NCI-H460 (cell line): ENCODE results near the gene TTLL9. TPM values are rescaled to one million over a fixed set of nuclear protein-coding genes. Genes with fewer than 3 reads are reported as not detected.

ENCODE experiments used
- DNase-seq: peaks from one replicate; pipeline ENCODE4 v3.0.0-alpha.2; 2016; ENCODE audit warnings: low read depth; ENCODE audit errors: extremely low read depth
- total RNA-seq: library from RNA; depleted of rRNA; stranded (reverse); fragments of >200 nt; shearing (Covaris generic); gene quantifications from 2 replicates; pipeline ENCODE4 v1.2.3, GENCODE V29; 2014

The TTLL9 gene
- total RNA-seq, 1 experiment from 2014 or later: not detected

DNA sequence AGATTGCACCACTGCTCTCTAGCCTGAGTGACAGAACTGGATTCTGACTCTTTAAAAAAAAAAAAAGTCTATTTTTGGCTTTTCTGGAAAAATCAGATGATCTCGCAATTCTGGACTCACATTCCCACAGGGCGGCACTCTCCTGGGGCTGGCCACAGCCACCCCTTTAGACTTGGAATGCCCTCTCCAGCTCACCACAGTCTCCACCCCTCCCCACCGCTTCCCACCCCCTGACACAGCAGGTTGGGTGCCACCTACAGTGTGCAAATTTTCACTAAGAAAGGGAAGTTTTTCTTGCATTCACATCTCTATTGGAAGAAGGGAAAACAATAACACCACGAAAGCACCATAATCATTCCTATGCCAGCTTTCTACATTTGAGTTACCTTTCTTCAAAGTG lies 66.0 kb downstream of the TTLL9 start:
- DNase-seq: no peak

DNA sequence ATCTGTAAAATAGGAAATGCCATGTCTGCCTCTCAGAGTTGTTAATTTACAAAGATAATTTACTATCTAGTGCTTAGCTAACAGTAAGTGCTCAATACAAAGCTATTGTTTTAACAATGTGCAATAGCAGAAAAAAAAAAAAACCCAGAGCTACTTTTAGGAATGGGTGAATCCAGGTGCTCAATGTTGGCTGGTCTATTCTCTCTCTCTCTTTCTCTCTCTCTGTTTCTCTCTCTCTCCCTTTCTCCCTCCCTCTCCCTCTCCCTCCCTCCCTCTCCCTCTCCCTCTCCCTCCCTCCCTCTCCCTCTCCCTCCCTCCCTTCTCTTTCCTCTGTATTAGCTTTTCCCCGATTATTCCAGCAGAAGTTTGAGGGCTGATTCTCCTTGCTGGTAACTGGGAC lies 67.4 kb downstream of the TTLL9 start:
- no peak for DNase-seq

DNA sequence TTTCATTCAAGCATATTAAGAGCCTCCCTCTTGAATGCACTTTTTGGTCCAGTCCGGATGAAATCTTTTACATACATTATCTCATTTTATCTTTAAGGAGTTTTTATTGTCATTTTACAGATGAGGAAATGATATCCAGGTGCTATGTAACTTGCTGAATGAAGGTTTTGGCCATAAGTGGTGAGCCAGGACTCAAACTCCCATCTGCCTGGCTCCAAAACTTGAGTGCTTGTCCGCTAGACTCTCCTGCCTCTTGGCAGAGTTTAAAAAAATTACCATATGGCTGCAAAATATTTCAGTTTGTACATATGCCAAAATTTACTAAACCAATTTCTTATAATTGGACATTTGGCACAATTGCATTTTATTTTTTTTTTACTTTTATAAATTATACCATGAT lies 69.2 kb downstream of the TTLL9 start:
- no peak for DNase-seq

DNA sequence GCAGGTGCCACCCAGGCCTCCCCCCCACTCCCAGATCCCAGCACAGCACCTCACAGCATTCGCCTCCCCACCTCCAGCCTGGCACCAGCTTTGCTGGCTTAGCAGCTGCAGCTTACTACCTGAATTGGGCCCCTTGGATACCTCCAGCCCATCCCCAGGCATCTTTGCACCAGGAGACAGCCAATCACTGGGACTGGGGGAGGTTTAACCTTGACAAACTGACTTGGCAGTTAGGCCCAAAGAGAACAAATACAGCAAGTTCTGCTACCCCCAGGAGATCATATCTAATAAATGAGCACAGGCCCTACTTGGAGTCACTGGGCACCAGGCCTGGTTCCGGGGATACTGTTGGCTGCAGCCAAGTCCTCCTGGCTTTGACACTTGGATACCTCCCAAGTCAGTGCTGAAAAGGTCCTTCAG lies 72.6 kb downstream of the TTLL9 start:
- DNase-seq: no peak

DNA sequence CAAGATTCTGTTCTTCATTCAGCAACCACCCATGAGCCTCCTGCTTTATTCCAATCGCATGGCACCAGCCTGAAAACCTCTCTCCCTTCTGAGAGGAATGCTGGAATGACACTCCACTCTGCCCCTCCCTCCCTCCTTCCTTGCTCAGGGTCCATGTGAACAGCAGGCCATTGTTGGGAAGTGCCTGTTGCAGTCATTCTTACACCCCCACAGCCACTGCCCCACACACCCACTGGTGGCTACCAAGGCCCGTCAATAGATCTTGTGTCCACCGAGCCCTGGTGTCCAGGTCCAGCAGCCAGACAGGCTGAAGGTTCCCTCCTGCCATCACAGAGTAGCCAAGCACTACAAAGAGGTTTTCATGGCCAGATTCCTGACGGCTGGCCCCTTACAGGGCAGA lies 74.9 kb downstream of the TTLL9 start:
- no peak for DNase-seq

DNA sequence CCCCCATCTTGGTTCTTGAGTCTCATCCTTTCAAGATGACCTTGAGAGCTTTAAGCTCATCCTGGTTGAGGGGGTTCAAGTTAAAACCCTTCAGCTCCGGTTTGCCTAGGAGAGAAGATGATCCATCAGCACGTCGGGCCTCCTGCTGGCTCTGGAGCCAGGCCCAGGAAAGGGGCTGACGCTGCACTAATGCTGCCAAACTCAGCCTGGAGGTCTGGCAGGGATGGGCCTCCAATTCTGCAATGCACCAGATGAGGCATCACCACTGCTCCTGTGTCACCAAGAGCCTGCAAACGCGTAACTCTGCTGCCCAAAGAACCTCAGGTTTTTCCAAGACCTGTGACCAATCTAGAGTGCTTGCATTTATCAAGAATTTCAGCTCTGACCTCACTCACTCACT lies 75.4 kb downstream of the TTLL9 start:
- no peak for DNase-seq

DNA sequence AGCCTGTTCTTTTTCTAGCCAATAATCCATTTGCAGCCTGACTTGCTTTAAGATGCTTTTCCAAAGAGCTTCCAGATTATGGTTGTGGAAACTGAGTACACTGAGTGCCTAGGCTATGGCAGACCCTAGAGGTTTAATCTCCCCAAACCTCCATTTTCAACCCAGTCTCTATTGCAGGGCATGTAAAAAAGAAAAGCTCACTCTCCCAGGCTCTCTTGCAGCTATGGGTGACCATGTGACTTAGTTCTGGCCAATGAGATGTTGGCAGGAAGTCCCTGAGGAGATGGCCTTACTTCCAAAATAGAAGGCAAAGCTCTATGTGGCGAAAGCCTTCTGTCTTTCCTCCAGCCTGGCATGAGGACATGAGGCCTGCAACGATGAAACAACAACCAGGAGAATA lies 77.6 kb downstream of the TTLL9 start:
- no peak for DNase-seq

DNA sequence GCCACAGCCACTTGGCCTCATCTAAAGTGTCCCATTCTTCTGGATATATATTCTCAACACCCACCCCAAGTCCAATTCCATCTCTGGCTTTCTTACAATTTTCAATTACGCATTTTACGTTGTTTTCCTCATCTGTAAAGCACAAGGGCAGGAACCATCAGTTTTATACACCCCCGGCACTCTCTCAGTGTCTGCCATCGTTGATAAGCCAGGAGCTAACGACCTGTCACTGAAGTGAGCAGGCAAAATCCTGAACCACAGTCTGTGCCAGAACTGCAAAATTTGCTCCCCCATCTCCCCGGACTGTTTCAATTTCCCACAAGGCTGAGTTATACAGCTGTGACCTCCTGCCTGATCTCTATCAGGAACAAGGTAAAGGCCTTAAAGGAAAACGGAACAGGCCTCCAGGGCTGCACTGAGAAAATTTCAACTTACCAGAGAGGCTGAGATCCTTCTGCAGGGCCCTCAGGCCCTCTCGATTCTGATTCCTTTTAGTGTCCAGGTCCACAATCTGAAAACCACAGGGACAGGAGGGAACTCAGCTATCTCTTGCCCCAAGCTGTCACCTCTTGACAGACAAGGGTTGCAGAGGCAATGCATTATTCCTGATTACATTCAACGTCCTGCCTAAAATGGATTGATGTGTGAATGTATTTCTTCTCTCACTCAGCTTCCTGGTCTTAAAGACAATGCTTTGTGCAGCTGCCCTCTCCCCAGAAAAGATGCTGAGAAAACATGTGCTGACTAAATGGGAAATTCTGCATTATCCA lies 79.6 kb downstream of the TTLL9 start:
- DNase-seq: no peak

DNA sequence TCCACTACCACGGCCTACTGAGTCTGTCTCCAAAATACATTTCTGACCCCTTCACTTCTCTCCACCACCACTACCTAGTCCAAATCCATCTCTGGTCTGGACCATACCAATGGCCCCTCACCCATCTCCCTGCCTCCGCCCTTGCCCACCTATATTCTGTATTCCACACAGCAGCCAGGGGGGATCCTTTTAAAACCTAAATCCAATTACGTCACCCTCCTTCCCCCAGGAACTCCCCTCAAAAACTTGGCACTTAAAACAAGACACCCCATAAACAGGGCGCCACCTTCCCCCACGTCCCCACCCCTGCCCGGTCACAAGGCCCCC lies 80.7 kb downstream of the TTLL9 start:
- no peak for DNase-seq

DNA sequence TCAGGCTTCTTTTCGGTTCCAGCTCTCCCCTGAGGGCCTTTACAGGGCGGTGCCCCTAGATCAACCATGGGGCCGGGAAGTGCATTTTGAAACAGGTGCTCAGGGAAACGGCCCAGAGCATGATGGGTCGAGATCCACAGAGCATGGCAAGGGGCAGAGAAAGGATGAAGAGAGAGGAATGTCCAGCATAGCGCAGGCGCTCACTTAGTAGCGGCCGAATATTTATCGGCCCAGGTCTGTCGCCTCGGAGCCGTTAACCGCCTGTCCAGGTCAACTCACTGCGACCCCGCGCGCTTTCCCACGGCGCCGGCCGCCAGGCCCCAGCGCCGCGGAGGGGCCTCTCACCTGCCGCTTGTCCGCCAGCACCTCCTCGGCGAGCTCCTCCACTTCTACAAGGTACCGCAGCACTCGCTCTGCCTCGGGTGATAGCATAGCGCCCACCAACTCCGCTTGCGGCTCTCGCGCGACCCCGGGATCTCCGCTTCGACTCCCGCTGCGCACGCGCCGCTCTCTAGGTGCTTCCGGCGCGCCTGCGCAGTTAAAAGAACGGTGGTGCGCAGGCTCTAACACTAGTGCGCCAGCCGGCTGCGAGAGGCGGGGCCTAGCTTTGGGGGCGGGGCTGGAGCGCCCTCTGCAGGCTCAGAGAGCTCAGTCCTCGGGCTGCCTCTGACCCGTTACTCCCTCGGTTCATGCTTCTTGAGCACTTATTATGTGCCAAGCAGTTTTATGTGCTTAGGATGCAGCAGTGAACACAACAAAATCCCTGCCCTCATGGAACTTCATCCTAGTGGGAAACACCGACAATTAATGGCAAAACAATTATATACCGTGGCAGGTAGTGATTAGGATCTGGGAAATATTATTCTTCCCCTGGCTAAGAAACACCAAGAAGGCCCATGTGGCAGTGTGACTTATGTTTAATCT lies 81.4 kb downstream of the TTLL9 start, which contains the start of gene PDRG1:
PDRG1 (minus strand) TSS at position 517 of the 924 bp plus-strand sequence; CDS start at position 432, 85 bp downstream.
- DNase-seq: peak; percentile 95

DNA sequence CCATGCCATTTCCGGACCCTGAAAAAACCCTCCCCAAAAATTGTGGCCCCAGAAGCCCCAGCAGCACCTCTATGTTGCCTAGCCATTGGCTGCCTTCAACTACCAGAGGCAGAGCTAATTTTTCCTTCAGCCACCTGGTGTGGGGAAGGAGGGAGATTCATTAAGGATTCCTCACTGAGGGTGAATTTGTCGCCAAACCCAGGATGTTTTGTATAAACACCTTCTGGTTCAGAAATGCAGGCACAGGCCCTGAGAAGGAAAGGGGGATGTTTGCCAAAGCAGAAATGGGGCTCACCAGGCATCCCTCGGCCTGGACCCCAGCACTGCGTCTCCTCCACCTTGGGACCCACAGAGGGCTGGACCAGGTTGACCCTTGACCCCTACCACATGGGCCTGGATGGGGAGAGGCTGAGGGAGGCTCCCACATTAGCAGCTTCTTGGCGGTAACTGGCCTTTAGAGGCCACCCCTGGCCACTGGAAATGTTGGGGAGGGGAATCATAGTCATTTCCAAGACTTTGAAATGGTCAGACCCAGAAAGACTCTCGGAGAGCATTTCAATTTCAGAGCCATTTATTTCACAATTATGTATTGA lies 83.2 kb downstream of the TTLL9 start:
- DNase-seq: no peak

DNA sequence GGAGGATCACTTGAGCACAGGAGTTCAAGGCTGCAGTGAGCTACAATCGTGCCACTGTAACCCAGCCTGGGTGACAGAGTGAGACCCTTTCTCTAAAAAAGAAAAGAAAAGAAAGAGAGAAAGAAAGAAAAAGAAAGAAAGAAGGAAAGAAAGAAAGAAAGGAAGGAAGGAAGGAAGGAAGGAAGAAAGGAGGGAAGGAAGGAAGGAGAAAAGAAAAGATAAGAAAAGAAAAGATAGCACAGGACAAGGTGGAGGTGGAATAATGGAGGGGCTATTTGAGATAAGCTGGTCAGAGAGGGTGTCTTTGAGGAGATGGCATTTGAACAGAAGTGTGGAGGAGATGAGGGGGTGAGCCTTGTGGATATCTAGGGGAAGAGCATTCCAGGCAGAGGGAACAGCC lies 84.1 kb downstream of the TTLL9 start:
- no peak for DNase-seq

DNA sequence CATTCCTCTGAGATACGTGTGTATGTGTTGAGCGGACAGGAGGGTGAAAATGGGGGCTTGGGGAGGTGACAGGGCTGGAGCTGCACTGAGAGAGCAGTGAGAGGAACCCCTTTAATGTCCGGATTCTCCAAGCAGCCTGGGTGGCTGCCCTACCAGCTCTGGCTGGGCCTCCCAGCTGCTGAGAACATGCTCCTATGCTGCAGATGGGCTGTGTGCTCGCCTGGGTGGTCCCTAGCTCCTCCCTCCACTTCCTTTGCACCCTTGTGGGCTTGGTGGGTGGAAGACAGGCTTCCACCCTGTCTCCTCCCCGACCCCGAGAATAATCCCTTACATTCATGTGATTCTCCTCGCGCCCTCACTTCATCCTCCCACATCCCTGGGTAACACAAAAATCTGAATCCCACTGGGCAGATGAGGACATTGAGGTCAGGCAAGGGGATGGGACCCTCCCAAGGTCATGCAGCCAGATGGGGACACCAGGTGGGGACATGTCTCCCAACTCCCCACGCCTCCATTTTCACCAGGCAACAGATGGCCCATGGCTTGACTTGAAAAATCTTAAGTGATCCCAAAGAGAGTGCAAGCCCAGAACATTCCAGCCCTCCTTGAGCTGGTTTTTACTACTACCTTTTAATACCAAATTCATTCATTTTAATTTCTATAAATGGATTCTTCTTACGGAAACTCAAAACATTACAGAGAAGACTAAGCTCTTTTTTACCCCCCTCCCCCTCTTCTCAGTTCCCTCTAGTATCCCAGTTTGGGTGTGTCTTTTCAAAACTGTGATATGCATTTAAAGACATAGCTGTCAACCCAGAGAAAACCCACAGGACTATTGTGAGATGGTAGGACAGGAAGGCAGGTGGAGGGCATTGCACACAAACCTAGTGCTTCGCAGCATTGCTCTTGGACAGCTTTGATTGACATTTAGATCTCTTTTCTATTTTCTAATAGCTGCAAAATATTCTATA lies 86.4 kb downstream of the TTLL9 start:
- DNase-seq: no peak

DNA sequence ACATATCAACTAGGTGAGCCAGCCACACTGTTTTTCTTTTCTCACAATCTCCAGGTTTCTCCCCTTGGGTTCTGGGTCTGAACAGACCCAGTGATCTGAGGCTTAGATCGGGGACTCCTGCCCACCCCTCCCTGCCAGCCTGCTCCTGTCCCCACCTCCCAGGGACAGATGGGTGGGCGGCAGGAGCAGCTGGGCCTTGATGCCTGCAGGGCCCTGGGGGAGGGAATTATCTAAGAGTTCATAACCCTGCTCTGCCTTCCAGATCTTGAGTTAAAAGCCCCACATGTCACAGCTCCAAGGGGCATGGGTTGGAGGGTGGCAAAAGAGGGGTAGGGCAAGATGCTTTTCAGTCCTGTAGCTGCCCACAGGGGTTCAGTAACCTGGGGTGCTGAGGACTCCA lies 92.3 kb downstream of the TTLL9 start:
- no peak for DNase-seq

DNA sequence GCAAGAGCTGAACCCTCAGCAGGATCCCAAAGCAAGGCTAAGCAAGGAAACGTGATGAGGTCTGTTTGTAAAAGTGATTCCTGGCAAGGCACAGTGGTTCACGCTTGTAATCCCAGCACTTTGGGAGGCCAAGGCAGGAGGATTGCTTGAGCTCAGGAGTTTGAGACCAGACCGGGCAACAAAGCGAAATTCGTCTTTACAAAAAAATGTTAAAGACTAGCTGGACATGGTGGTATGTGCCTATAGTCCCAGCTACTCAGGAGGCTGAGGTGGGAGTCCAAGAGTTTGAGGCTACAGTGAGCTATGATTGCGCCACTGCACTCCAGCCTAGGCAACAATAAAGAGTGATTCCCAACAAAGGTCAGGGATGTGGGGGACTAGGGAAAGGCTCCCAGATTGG lies 93.5 kb downstream of the TTLL9 start:
- DNase-seq: no peak

DNA sequence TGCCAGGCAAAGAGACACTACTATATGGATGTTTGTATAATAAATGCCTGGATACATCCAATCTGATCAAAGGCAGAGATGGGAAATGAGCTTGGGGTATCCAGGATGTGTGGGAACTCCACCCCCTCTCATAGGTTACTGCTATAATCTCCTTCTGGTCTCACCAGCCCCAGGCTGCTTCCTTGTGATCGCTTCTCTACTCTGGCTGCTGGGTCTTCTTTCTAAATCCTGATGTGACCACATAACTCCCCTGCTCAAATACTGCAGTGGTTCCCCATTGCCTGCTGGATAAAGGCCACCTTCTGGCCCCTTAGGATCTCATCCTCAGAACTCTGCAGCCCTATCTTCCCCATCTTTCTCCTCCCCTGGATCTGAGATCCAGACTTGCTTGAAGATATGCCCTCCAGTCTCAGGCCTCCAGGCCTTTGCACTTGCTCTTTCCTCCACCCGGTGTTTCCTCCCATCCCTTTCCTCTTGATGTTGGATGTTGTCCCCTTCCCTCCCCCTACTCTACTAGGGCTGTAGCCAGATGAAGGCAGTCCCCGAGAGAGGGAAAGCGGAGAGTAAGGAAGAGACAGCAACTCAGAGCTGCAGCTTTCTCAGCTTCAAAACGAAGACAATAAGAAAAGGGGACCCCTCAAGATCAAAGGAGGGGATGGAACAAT lies 96.7 kb downstream of the TTLL9 start:
- no peak for DNase-seq

DNA sequence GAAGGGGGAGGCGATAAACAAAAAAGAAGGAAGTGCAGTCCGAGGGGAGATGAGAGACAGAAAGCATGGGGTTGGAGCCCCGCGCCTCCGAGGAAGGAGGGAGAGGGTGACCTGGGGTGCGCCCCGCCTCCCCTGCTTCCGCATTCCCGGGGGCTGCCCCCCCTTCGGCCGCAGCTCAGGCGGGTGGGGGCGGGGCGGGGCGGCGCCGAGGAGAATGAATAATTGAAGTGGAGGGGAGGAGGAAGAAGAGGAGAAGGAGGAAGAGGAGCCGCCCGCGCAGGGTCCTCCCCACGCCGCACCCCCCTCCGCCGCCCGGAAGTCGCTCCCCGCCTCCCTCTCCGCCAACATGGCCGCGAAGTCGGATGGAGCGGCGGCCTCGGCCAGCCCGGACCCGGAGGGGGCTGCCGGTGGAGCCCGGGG lies 97.4 kb downstream of the TTLL9 start, which contains the start of gene XKR7:
XKR7 (plus strand) TSS at position 322 of the 420 bp plus-strand sequence; CDS start at position 347, 25 bp downstream.
- DNase-seq: no peak

DNA sequence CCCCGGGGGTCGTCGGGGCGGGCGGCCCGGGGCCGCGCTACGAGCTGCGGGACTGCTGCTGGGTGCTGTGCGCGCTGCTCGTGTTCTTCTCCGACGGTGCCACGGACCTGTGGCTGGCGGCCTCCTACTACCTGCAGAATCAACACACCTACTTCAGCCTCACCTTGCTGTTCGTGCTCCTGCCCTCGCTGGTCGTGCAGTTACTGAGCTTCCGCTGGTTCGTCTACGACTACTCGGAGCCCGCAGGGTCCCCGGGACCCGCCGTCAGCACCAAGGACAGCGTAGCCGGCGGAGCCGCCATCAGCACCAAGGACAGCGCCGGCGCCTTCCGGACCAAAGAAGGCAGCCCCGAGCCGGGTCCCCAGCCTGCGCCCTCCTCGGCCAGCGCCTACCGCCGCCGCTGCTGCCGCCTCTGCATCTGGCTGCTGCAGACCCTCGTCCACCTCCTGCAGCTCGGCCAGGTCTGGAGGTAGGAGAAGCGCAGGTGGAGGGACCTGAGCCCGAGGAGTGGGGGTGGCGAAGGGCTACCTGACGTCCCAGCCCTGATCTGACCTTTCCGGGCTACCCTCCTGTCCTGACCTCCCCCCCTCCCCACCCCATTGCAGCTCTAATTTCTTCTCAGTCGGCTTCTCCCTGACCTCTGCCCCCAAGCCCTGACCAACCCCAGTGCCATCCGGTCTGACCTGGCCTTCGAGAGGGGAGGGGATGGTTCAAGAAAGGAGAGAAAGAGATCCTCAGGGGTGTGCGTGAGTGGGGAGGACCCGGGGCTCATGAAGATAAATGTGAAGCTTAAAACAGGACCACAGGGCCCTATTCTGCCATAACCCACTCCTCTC lies 98.1 kb downstream of the TTLL9 start:
- peak; percentile 58 for DNase-seq

DNA sequence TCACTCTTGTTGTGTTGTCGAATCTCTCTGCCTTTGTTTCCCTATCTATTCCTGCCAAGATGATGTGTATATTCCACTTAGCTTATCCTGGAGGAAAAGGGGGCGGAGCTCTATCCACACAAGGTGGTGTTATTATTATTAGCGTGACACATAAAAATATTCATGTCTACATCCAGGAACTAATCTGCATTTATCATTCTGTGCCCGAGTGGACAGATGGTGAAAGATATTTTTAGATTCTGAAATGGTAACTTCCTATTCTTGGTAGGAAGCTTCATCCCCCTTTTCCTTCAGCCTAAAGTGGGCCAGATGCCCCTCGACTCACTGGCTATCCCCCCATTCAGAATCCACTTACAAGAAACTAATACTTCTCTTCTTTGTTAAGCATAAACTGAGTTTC lies 99.6 kb downstream of the TTLL9 start:
- no peak for DNase-seq
